Lung (tissue), 12 donors: ENCODE data around the gene ADORA3. TPM values are rescaled to one million over a fixed set of nuclear protein-coding genes. Genes with fewer than 3 reads are reported as not detected.

Source experiments
- ATAC-seq: fragments of 200-7000 bp; cut with Tn5 transposase; one replicate; pipeline ENCODE4 v1.9.1; 2020; ENCODE audit warnings: moderate number of reproducible peaks; ENCODE audit not compliant: insufficient read depth, low FRiP score
- DNase-seq, 3 donors: peaks; one replicate each; pipeline ENCODE4 v3.0.0-alpha.2; 2013 to 2017
- H3K27ac ChIP-seq, 2 donors: one replicate each; pipeline ENCODE4 v1.5.1; 2013; ENCODE audit warnings: mild to moderate bottlenecking in 2 of 2, moderate library complexity in 2 of 2, control low read depth in 1 of 2, inconsistent platforms in 1 of 2, low read depth in 1 of 2, low read length in 1 of 2
- H3K27me3 ChIP-seq, 3 donors: one replicate each; pipeline ENCODE4 v1.5.1; 2013; ENCODE audit warnings: low read length in 2 of 3; ENCODE audit not compliant: control insufficient read depth in 3 of 3, insufficient read depth in 3 of 3
- H3K36me3 ChIP-seq, 4 donors: one replicate each; pipeline ENCODE4 v1.5.1; 2013; ENCODE audit warnings: low read length in 4 of 4, mild to moderate bottlenecking in 1 of 4, moderate library complexity in 1 of 4; ENCODE audit not compliant: control insufficient read depth in 4 of 4, insufficient read depth in 4 of 4
- H3K4me1 ChIP-seq, 5 donors: one replicate each; pipeline ENCODE4 v1.5.1; 2013; ENCODE audit warnings: low read length in 5 of 5, mild to moderate bottlenecking in 2 of 5, moderate library complexity in 1 of 5; ENCODE audit not compliant: control insufficient read depth in 5 of 5, insufficient read depth in 5 of 5
- H3K4me3 ChIP-seq: one replicate; pipeline ENCODE4 v1.5.1; 2013; ENCODE audit warnings: mild to moderate bottlenecking, control low read depth, moderate library complexity
- H3K9ac ChIP-seq, 2 donors: one replicate each; pipeline ENCODE4 v1.5.1; 2013; ENCODE audit warnings: low read length in 2 of 2, control low read depth in 1 of 2; ENCODE audit not compliant: insufficient read depth in 1 of 2
- H3K9me3 ChIP-seq, 4 donors: one replicate each; pipeline ENCODE4 v1.5.1; 2013; ENCODE audit warnings: low read length in 3 of 4, mild to moderate bottlenecking in 1 of 4, moderate library complexity in 1 of 4; ENCODE audit not compliant: control insufficient read depth in 4 of 4, insufficient read depth in 3 of 4
- WGBS, 2 donors: extraction: QIAGEN DNeasy Blood & Tissue Kit; methylation state at CpG; one replicate each; pipeline ENCODE4 v1.1.7; 2013; 5-methylcytosine and 5-hydroxymethylcytosine counted together
- polyA plus RNA-seq, 2 donors: library from polyadenylated mRNA; stranded (reverse); fragments of 200-250 nt; gene quantifications; one replicate each; pipeline ENCODE4 v1.2.1, GENCODE V29; 2013
- total RNA-seq, 2 donors: library from RNA; depleted of rRNA in 1 of 2; stranded (reverse); fragments of >200 nt in 1 of 2; gene quantifications; one replicate each; pipeline ENCODE4 v1.2.1, GENCODE V29; 2014 to 2021
- TF ChIP-seq, protein P1 (sequence below): IDR thresholded peaks from 2 replicates; pipeline ENCODE4 v1.5.1; 2012; ENCODE audit warnings: mild to moderate bottlenecking; ENCODE audit errors: control extremely low read depth, extremely low read depth
- donor health status: control.
- donor health status: control.
- donor health status: Bipolar disorder and iron deficiency.
- donor health status: healthy.
- donor health status: DM: yes; HTN: yes; CAD: no.

The ADORA3 gene
- total and polyA plus RNA-seq, 4 donors: 1.1 to 10.3 (median 3.9) TPM

DNA sequence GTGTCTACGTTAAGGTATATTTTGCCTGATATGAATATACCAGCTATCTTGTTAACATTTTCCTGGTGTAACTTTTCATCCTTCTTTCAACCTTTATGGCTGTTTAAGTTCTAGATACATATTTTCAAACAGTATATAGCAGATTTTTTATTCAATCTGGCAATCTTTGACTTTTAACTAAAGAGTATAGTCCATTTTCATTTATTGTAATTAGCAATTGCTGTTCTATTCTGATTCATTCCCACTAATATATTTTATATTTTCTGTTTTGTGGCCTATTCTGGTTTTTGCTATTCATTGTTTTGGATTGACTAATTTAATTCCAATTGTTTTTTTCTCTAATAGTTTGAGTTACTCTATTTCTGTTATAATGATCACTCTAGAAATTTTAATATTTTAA lies 37.0 kb downstream of the ADORA3 start:
- DNase-seq (no peak), ATAC-seq (no peak)
- H3K9ac ChIP-seq: no peak overlapping the region
- no peaks in the 10 kb centered on the region for H3K9me3 ChIP-seq
- WGBS, 2 donors: 0% methylated on average over 1 of the region's 1 CpG
- no peak overlapping the region for H3K27ac ChIP-seq
- H3K36me3 ChIP-seq: peaks cover 3 to 35% (median 15%) of the 10 kb centered on the region in 4 donors
- no peaks in the 10 kb centered on the region for H3K27me3 ChIP-seq
- H3K4me1 ChIP-seq: peaks cover 0 to 12% (median 5%) of the 10 kb centered on the region in 5 donors
- no peak overlapping the region for H3K4me3 ChIP-seq
- TF ChIP-seq, protein P1, sequence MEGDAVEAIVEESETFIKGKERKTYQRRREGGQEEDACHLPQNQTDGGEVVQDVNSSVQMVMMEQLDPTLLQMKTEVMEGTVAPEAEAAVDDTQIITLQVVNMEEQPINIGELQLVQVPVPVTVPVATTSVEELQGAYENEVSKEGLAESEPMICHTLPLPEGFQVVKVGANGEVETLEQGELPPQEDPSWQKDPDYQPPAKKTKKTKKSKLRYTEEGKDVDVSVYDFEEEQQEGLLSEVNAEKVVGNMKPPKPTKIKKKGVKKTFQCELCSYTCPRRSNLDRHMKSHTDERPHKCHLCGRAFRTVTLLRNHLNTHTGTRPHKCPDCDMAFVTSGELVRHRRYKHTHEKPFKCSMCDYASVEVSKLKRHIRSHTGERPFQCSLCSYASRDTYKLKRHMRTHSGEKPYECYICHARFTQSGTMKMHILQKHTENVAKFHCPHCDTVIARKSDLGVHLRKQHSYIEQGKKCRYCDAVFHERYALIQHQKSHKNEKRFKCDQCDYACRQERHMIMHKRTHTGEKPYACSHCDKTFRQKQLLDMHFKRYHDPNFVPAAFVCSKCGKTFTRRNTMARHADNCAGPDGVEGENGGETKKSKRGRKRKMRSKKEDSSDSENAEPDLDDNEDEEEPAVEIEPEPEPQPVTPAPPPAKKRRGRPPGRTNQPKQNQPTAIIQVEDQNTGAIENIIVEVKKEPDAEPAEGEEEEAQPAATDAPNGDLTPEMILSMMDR: no peak

DNA sequence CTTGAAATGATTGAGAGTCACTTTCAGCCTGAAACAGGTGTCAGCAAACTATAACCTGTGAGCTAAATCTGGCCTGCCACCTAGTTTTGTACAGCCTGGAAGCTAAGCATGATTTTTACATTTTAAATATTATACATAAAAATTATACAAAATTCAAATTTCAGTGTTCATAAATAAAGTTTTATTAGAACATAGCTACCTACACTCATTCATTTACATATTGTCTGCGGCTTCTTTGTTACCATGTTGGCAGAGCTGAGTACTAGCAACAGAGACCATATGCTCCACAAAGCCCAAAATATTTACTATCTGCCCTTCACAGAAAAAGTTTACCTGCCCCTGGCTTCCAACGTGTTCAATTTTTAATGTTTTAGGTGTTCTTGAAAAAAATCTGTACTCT lies 37.7 kb downstream of the ADORA3 start:
- Histone ChIP-seq H3K4me3 (no peak overlapping the region), H3K9me3 (no peaks in the 10 kb centered on the region), H3K27me3 (no peaks in the 10 kb centered on the region), H3K27ac (no peak overlapping the region), H3K4me1 (peaks cover 0 to 12% (median 5%) of the 10 kb centered on the region in 5 donors), H3K9ac (no peak overlapping the region), H3K36me3 (peaks cover 3 to 37% (median 15%) of the 10 kb centered on the region in 4 donors)
- WGBS, 2 donors: 96 to 100% methylated on average over 2 of the region's 2 CpGs
- TF ChIP-seq, protein P1: no peak
- DNase-seq (no peak), ATAC-seq (no peak)

DNA sequence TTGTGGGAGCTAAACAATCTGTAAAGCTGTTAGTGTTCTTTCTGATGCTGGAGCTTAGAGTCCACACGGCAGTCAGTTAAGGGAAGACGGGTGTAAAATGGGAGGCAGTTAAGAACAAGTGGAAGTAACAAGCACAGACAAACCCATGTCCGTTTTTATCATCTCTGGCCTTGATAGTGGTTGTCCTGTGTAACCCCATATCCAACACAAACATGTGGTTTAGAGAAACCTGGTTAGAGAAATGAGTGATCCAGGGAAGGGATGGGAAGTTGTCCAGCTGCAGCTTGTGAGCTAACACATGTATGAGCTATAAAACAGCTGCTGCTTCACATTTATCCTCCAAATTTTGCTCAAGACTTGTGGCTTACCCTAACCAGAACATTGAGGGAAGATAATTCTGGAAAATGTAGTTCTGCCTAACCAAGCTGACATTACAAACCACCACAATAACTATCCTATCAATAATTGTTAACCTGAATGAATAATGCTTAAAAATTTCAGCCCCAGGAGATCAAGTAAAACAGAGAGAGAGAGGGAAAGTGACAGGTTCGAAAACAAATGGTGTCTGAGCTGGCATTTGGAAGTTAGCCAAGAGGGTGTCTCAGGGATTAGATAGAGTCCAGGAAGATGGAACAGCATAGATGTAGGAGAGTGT lies 40.3 kb downstream of the ADORA3 start:
- Histone ChIP-seq H3K9ac (no peak overlapping the region), H3K27ac (peak overlapping the region in 1 of 2 donors; percentile 33), H3K4me1 (peaks cover 0 to 12% (median 5%) of the 10 kb centered on the region in 5 donors), H3K27me3 (no peaks in the 10 kb centered on the region), H3K9me3 (no peaks in the 10 kb centered on the region), H3K4me3 (no peak overlapping the region), H3K36me3 (peaks cover 7 to 40% (median 16%) of the 10 kb centered on the region in 4 donors)
- 66 to 78% methylated on average over 4 of the region's 4 CpGs for WGBS, 2 donors
- no peak for ATAC-seq
- TF ChIP-seq, protein P1: no peak
- peak; percentile 44 to 82 (median 77) for DNase-seq
